IMR-90 (cell line): Measurements from ENCODE around the gene MYOF. TPM values are rescaled to one million over a fixed set of nuclear protein-coding genes. Genes with fewer than 3 reads are reported as not detected.
A peak's percentile ranks its signal among the peaks of the same experiment; 100 is the strongest.

Experiments used
- ATAC-seq: fragments of 200-7000 bp; cut with Tn5 transposase; 2 replicates; pipeline ENCODE4 v1.9.1; 2020; ENCODE audit warnings: low read depth, mild to moderate bottlenecking, moderate library complexity
- BruUV-seq: library from RNA; stranded (reverse); fragments of 400-500 nt; replicated peaks from 2 replicates; lab custom pipeline; 2021; lab: Mats Ljungman, UMichigan
- CTCF ChIA-PET: fragments of 300-600 bp; formaldehyde crosslinking; extraction: SDS; loops from one replicate; lab custom pipeline; 2021; ENCODE audit warnings: antibody characterized with exemption; lab: Yijun Ruan, JAX
- POLR2A ChIA-PET: fragments of 300-600 bp; sonication (Branson Sonifier 250); formaldehyde crosslinking; loops from one replicate; lab custom pipeline; 2022; ENCODE audit warnings: antibody characterized with exemption; ENCODE audit not compliant: unreplicated experiment; lab: Charles Lee
- DNase-seq: peaks from one replicate; pipeline ENCODE4 v3.0.0; 2013
- H2AFZ ChIP-seq: replicated peaks from 2 replicates; pipeline ENCODE3; 2013; ENCODE audit warnings: low read length, mild to moderate bottlenecking; ENCODE audit not compliant: poor library complexity
- H2AK5ac ChIP-seq: 2 replicates; pipeline ENCODE4 v1.6.1; 2013; ENCODE audit warnings: low read depth, low read length, inconsistent platforms
- H2AK9ac ChIP-seq: replicated peaks from 2 replicates; pipeline ENCODE3; 2013; ENCODE audit warnings: mild to moderate bottlenecking, low read depth, low read length, moderate library complexity; ENCODE audit not compliant: poor library complexity
- H2BK120ac ChIP-seq: 2 replicates; pipeline ENCODE4 v1.6.1; 2013; ENCODE audit warnings: low read depth, low read length, inconsistent platforms
- H2BK15ac ChIP-seq: 3 replicates; pipeline ENCODE4 v1.6.1; 2013; ENCODE audit warnings: low read depth, low read length, inconsistent platforms
- H2BK20ac ChIP-seq: 2 replicates; pipeline ENCODE4 v1.6.1; 2013; ENCODE audit warnings: low read depth, mild to moderate bottlenecking, inconsistent platforms, low read length, moderate library complexity
- H2BK5ac ChIP-seq: 2 replicates; pipeline ENCODE4 v1.6.1; 2013; ENCODE audit warnings: mild to moderate bottlenecking, low read depth, low read length, inconsistent platforms; ENCODE audit not compliant: poor library complexity, severe bottlenecking
- H3K14ac ChIP-seq: replicated peaks from 2 replicates; pipeline ENCODE4 v1.6.1; 2013; ENCODE audit warnings: low read depth, low read length, inconsistent platforms
- H3K18ac ChIP-seq: 2 replicates; pipeline ENCODE4 v1.6.1; 2013; ENCODE audit warnings: low read depth, low read length, control low read depth
- H3K23ac ChIP-seq: 2 replicates; pipeline ENCODE4 v1.6.1; 2013; ENCODE audit warnings: low read depth, low read length, inconsistent platforms
- H3K27ac ChIP-seq: 2 replicates; pipeline ENCODE4 v1.5.1; 2013; ENCODE audit warnings: mild to moderate bottlenecking, control low read depth, low read length; ENCODE audit not compliant: insufficient read depth
- H3K27me3 ChIP-seq: 2 replicates; pipeline ENCODE4 v1.6.1; 2013; ENCODE audit warnings: low read length; ENCODE audit not compliant: control insufficient read depth, insufficient read depth
- H3K36me3 ChIP-seq: 2 replicates; pipeline ENCODE4 v1.6.1; 2013; ENCODE audit warnings: low read length, mixed read lengths; ENCODE audit not compliant: control insufficient read depth, insufficient read depth
- H3K4ac ChIP-seq: 2 replicates; pipeline ENCODE4 v1.6.1; 2013; ENCODE audit warnings: low read depth, low read length, inconsistent platforms
- H3K4me1 ChIP-seq: 2 replicates; pipeline ENCODE4 v1.6.1; 2013; ENCODE audit warnings: low read length, mixed read lengths; ENCODE audit not compliant: control insufficient read depth, insufficient read depth
- H3K4me2 ChIP-seq: 2 replicates; pipeline ENCODE4 v1.6.1; 2013; ENCODE audit warnings: low read depth, mild to moderate bottlenecking, control low read depth, low read length, moderate library complexity
- H3K4me3 ChIP-seq: 2 replicates; pipeline ENCODE4 v1.5.1; 2013; ENCODE audit warnings: low read depth, mild to moderate bottlenecking, control low read depth, low read length, moderate library complexity; ENCODE audit not compliant: insufficient read depth
- H3K56ac ChIP-seq: 2 replicates; pipeline ENCODE4 v1.6.1; 2013; ENCODE audit warnings: low read length, inconsistent platforms; ENCODE audit not compliant: insufficient read depth; ENCODE audit errors: extremely low read depth
- H3K79me1 ChIP-seq, 2 experiments: 2 replicates each; pipeline ENCODE4 v1.6.1; 2013; ENCODE audit warnings: low read length in 2 of 2, inconsistent platforms in 1 of 2, low read depth in 1 of 2
- H3K9ac ChIP-seq: 2 replicates; pipeline ENCODE4 v1.6.1; 2013; ENCODE audit warnings: low read depth, low read length, control low read depth
- H3K9me1 ChIP-seq: 2 replicates; pipeline ENCODE4 v1.6.1; 2013; ENCODE audit warnings: low read length, inconsistent platforms; ENCODE audit not compliant: insufficient read depth
- H3K9me3 ChIP-seq: 2 replicates; pipeline ENCODE4 v1.6.1; 2013; ENCODE audit warnings: low read length; ENCODE audit not compliant: control insufficient read depth, insufficient read depth
- H4K20me1 ChIP-seq: 2 replicates; pipeline ENCODE4 v1.6.1; 2013; ENCODE audit warnings: low read length, inconsistent platforms; ENCODE audit not compliant: insufficient read depth
- H4K5ac ChIP-seq: 2 replicates; pipeline ENCODE4 v1.6.1; 2013; ENCODE audit warnings: mild to moderate bottlenecking, low read depth, low read length, control low read depth
- H4K8ac ChIP-seq, 2 experiments: 2 replicates each; pipeline ENCODE4 v1.6.1; 2013; ENCODE audit warnings: low read depth in 2 of 2, low read length in 2 of 2, control low read depth in 1 of 2, inconsistent platforms in 1 of 2
- H4K91ac ChIP-seq: 2 replicates; pipeline ENCODE4 v1.6.1; 2013; ENCODE audit warnings: low read depth, low read length, inconsistent platforms; ENCODE audit not compliant: insufficient read depth
- MAZ ChIP-seq: IDR thresholded peaks from 2 replicates; pipeline ENCODE4 v1.6.1; 2012; ENCODE audit warnings: low read depth, mild to moderate bottlenecking, low read length, improper control_type of control experiment, moderate library complexity, borderline replicate concordance
- POLR2A ChIP-seq: IDR thresholded peaks from 2 replicates; pipeline ENCODE4 v1.6.1; 2012; ENCODE audit warnings: mild to moderate bottlenecking, low read depth, low read length
- RAD21 ChIP-seq: IDR thresholded peaks from 2 replicates; pipeline ENCODE4 v1.6.1; 2012; ENCODE audit warnings: low read length, improper control_type of control experiment
- USF2 ChIP-seq: fragments of 150-350 bp; IDR thresholded peaks from 2 replicates; pipeline ENCODE4 v1.6.1; 2017; ENCODE audit warnings: mild to moderate bottlenecking, antibody characterized with exemption, low read length, low read depth
- WGBS, 2 experiments: methylation state at CpG; one replicate each; pipeline versions ENCODE4 v1.1.5 to v1.1.7; 2013; ENCODE audit warnings: missing lambda C conversion rate in 2 of 2; ENCODE audit not compliant: insufficient read length in 1 of 2; ENCODE audit errors: extremely low coverage in 2 of 2; 5-methylcytosine and 5-hydroxymethylcytosine counted together
- dilution Hi-C: fragments of 300-500 bp; cut with HindIII; formaldehyde crosslinking; loops from one replicate; pipeline ENCODE4 v1.14.3; 2018; ENCODE audit warnings: low sequenced_read_pairs; ENCODE audit not compliant: unreplicated experiment
- in situ Hi-C: fragments of 300-500 bp; cut with MboI; formaldehyde crosslinking; loops from 3 replicates; pipeline ENCODE4 v1.14.3; 2019; ENCODE audit warnings: low sequenced_read_pairs, inconsistent platforms, mixed read lengths
- intact Hi-C: fragments of 100-400 bp; cut with micrococcal nuclease; formaldehyde crosslinking; loops from 2 replicates; pipeline ENCODE4 v1.10.0; 2022
- polyA plus RNA-seq, 3 experiments: library from polyadenylated mRNA; depleted of rRNA; stranded (reverse); fragments of >200 nt; gene quantifications; 2 replicates each; pipeline ENCODE4 v1.2.3, GENCODE V29; 2012; ENCODE audit warnings: low replicate concordance in 1 of 3
- total RNA-seq: library from RNA; depleted of rRNA; stranded (reverse); fragments of >200 nt; gene quantifications from 2 replicates; pipeline ENCODE4 v1.2.3, GENCODE V29; 2012

MYOF gene
- total and polyA plus RNA-seq, 2 of the 4 experiments (the other 2 are of a cell fraction) = 221 to 281 TPM

GRCh38 chr10:93437946-93438612, 44.1 kb downstream of the MYOF start:
- BruUV-seq = no TSS peak
- dilution Hi-C loops (no loop called here), intact Hi-C loops (loop anchor here (1.0 to 2.0 kb wide), 3 partner anchors 21 to 61 kb away; partner anchors contain the start of gene MYOF), in situ Hi-C loops (no loop called here)
- Histone ChIP-seq H3K27me3 (no peaks in the 10 kb centered on the region), H3K9me3 (no peaks in the 10 kb centered on the region), H2AK9ac (peak overlapping the region; percentile 99), H4K20me1 (peaks cover 3% of the 10 kb centered on the region; the same call in 1 of the 2 replicates), H3K79me1 (peaks cover 27 to 45% of the 10 kb centered on the region in 2 experiments), H3K56ac (peak overlapping the region; percentile 96), H3K18ac (peak overlapping the region; percentile 88), H3K23ac (peak overlapping the region; percentile 99), H3K4me3 (no peak overlapping the region), H3K36me3 (0 out of 2 replicates have a peak, but pooled peaks cover 7% of the 10 kb centered on the region), H4K5ac (peak overlapping the region; percentile 86), H3K9ac (peak overlapping the region; percentile 72), H2BK120ac (peak overlapping the region; percentile 99), H4K91ac (peak overlapping the region; percentile 99), H3K14ac (peak overlapping the region; percentile 97), H3K4ac (peak overlapping the region; percentile 99), H2AK5ac (peak overlapping the region; percentile 99), H2BK20ac (peak overlapping the region; percentile 91), H3K4me1 (peaks cover 35% of the 10 kb centered on the region), H4K8ac (peak overlapping the region; percentile 90 to 98), H2BK5ac (peak overlapping the region; percentile 98), H3K9me1 (peaks cover 11% of the 10 kb centered on the region), H3K27ac (peak overlapping the region; percentile 91), H2BK15ac (peak overlapping the region; percentile 82), H2AFZ (peak overlapping the region; percentile 70), H3K4me2 (peak overlapping the region; percentile 44)
- 85% methylated on average over 5 of the region's 19 CpGs; no CpG with 5 or more reads in 1 of the 2 experiments for WGBS, 2 experiments
- TF ChIP-seq POLR2A = no peak; the same call in 1 of the 2 replicates
- TF ChIP-seq RAD21 = no peak
- peak; percentile 73 for TF ChIP-seq USF2
- peak; percentile 25; the same call in 1 of the 2 replicates for TF ChIP-seq MAZ
- ChIA-PET POLR2A (no interaction called here), CTCF (interaction anchor here (3.0 kb wide), 1 partner anchor 45 kb away, joined by 11 read pairs; the partner anchor contains the start of gene MYOF)
- ATAC-seq (no peak; the same call in 1 of the 2 replicates), DNase-seq (peak; percentile 73)
